ENCODE results near the gene ARL14EPL.

DNA sequence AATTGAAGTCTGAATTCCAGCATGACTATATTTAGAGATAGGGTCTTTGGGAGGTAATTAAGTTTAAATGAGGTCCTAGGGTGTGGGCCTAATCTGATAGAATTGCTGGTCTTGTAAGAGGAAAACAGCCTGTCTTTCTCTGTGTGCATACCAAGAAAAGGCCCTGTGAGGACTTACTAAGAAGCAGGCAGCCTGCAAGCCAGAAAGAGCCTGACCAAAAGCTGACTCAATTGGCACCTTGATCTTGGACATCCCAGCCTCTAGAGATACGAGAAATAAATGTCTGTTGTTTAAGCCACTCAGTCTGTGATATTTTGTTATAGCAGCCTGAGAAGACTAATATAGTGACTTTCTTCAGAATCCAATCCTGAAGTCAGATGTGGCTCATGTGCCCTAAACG, 14.6 kb downstream of the ARL14EPL start:
- TF ChIP-seq, protein P1, sequence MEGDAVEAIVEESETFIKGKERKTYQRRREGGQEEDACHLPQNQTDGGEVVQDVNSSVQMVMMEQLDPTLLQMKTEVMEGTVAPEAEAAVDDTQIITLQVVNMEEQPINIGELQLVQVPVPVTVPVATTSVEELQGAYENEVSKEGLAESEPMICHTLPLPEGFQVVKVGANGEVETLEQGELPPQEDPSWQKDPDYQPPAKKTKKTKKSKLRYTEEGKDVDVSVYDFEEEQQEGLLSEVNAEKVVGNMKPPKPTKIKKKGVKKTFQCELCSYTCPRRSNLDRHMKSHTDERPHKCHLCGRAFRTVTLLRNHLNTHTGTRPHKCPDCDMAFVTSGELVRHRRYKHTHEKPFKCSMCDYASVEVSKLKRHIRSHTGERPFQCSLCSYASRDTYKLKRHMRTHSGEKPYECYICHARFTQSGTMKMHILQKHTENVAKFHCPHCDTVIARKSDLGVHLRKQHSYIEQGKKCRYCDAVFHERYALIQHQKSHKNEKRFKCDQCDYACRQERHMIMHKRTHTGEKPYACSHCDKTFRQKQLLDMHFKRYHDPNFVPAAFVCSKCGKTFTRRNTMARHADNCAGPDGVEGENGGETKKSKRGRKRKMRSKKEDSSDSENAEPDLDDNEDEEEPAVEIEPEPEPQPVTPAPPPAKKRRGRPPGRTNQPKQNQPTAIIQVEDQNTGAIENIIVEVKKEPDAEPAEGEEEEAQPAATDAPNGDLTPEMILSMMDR (IDR thresholded peaks at IDR 0.05) = no peak
- TF ChIP-seq POLR2A (IDR thresholded peaks at IDR 0.05) = no peak
